IMR-90 (cell line): ENCODE measurements around the gene PHC1. TPM values are rescaled to one million over a fixed set of nuclear protein-coding genes. Genes with fewer than 3 reads are reported as not detected.

ENCODE experiments used
- ATAC-seq: fragments of 200-7000 bp; cut with Tn5 transposase; 2 replicates; pipeline ENCODE4 v1.9.1; 2020; ENCODE audit warnings: low read depth, mild to moderate bottlenecking, moderate library complexity
- BruUV-seq: library from RNA; stranded (reverse); fragments of 400-500 nt; replicated peaks from 2 replicates; lab custom pipeline; 2021; lab: Mats Ljungman, UMichigan
- CTCF ChIA-PET: fragments of 300-600 bp; formaldehyde crosslinking; extraction: SDS; loops from one replicate; lab custom pipeline; 2021; ENCODE audit warnings: antibody characterized with exemption; lab: Yijun Ruan, JAX
- POLR2A ChIA-PET: fragments of 300-600 bp; sonication (Branson Sonifier 250); formaldehyde crosslinking; loops from one replicate; lab custom pipeline; 2022; ENCODE audit warnings: antibody characterized with exemption; ENCODE audit not compliant: unreplicated experiment; lab: Charles Lee
- DNase-seq: peaks from one replicate; pipeline ENCODE4 v3.0.0; 2013
- H2AFZ ChIP-seq: replicated peaks from 2 replicates; pipeline ENCODE3; 2013; ENCODE audit warnings: low read length, mild to moderate bottlenecking; ENCODE audit not compliant: poor library complexity
- H2AK5ac ChIP-seq: 2 replicates; pipeline ENCODE4 v1.6.1; 2013; ENCODE audit warnings: low read depth, low read length, inconsistent platforms
- H2AK9ac ChIP-seq: replicated peaks from 2 replicates; pipeline ENCODE3; 2013; ENCODE audit warnings: mild to moderate bottlenecking, low read depth, low read length, moderate library complexity; ENCODE audit not compliant: poor library complexity
- H2BK120ac ChIP-seq: 2 replicates; pipeline ENCODE4 v1.6.1; 2013; ENCODE audit warnings: low read depth, low read length, inconsistent platforms
- H2BK15ac ChIP-seq: 3 replicates; pipeline ENCODE4 v1.6.1; 2013; ENCODE audit warnings: low read depth, low read length, inconsistent platforms
- H2BK20ac ChIP-seq: 2 replicates; pipeline ENCODE4 v1.6.1; 2013; ENCODE audit warnings: low read depth, mild to moderate bottlenecking, inconsistent platforms, low read length, moderate library complexity
- H2BK5ac ChIP-seq: 2 replicates; pipeline ENCODE4 v1.6.1; 2013; ENCODE audit warnings: mild to moderate bottlenecking, low read depth, low read length, inconsistent platforms; ENCODE audit not compliant: poor library complexity, severe bottlenecking
- H3K14ac ChIP-seq: replicated peaks from 2 replicates; pipeline ENCODE4 v1.6.1; 2013; ENCODE audit warnings: low read depth, low read length, inconsistent platforms
- H3K18ac ChIP-seq: 2 replicates; pipeline ENCODE4 v1.6.1; 2013; ENCODE audit warnings: low read depth, low read length, control low read depth
- H3K23ac ChIP-seq: 2 replicates; pipeline ENCODE4 v1.6.1; 2013; ENCODE audit warnings: low read depth, low read length, inconsistent platforms
- H3K27ac ChIP-seq: 2 replicates; pipeline ENCODE4 v1.5.1; 2013; ENCODE audit warnings: mild to moderate bottlenecking, control low read depth, low read length; ENCODE audit not compliant: insufficient read depth
- H3K27me3 ChIP-seq: 2 replicates; pipeline ENCODE4 v1.6.1; 2013; ENCODE audit warnings: low read length; ENCODE audit not compliant: control insufficient read depth, insufficient read depth
- H3K36me3 ChIP-seq: 2 replicates; pipeline ENCODE4 v1.6.1; 2013; ENCODE audit warnings: low read length, mixed read lengths; ENCODE audit not compliant: control insufficient read depth, insufficient read depth
- H3K4ac ChIP-seq: 2 replicates; pipeline ENCODE4 v1.6.1; 2013; ENCODE audit warnings: low read depth, low read length, inconsistent platforms
- H3K4me1 ChIP-seq: 2 replicates; pipeline ENCODE4 v1.6.1; 2013; ENCODE audit warnings: low read length, mixed read lengths; ENCODE audit not compliant: control insufficient read depth, insufficient read depth
- H3K4me2 ChIP-seq: 2 replicates; pipeline ENCODE4 v1.6.1; 2013; ENCODE audit warnings: low read depth, mild to moderate bottlenecking, control low read depth, low read length, moderate library complexity
- H3K4me3 ChIP-seq: 2 replicates; pipeline ENCODE4 v1.5.1; 2013; ENCODE audit warnings: low read depth, mild to moderate bottlenecking, control low read depth, low read length, moderate library complexity; ENCODE audit not compliant: insufficient read depth
- H3K56ac ChIP-seq: 2 replicates; pipeline ENCODE4 v1.6.1; 2013; ENCODE audit warnings: low read length, inconsistent platforms; ENCODE audit not compliant: insufficient read depth; ENCODE audit errors: extremely low read depth
- H3K79me1 ChIP-seq, 2 experiments: 2 replicates each; pipeline ENCODE4 v1.6.1; 2013; ENCODE audit warnings: low read length in 2 of 2, inconsistent platforms in 1 of 2, low read depth in 1 of 2
- H3K9ac ChIP-seq: 2 replicates; pipeline ENCODE4 v1.6.1; 2013; ENCODE audit warnings: low read depth, low read length, control low read depth
- H3K9me1 ChIP-seq: 2 replicates; pipeline ENCODE4 v1.6.1; 2013; ENCODE audit warnings: low read length, inconsistent platforms; ENCODE audit not compliant: insufficient read depth
- H3K9me3 ChIP-seq: 2 replicates; pipeline ENCODE4 v1.6.1; 2013; ENCODE audit warnings: low read length; ENCODE audit not compliant: control insufficient read depth, insufficient read depth
- H4K20me1 ChIP-seq: 2 replicates; pipeline ENCODE4 v1.6.1; 2013; ENCODE audit warnings: low read length, inconsistent platforms; ENCODE audit not compliant: insufficient read depth
- H4K5ac ChIP-seq: 2 replicates; pipeline ENCODE4 v1.6.1; 2013; ENCODE audit warnings: mild to moderate bottlenecking, low read depth, low read length, control low read depth
- H4K8ac ChIP-seq, 2 experiments: 2 replicates each; pipeline ENCODE4 v1.6.1; 2013; ENCODE audit warnings: low read depth in 2 of 2, low read length in 2 of 2, control low read depth in 1 of 2, inconsistent platforms in 1 of 2
- H4K91ac ChIP-seq: 2 replicates; pipeline ENCODE4 v1.6.1; 2013; ENCODE audit warnings: low read depth, low read length, inconsistent platforms; ENCODE audit not compliant: insufficient read depth
- BHLHE40 ChIP-seq: fragments of 150-350 bp; IDR thresholded peaks from 2 replicates; pipeline ENCODE4 v1.6.1; 2016; ENCODE audit warnings: mild to moderate bottlenecking, low read depth, low read length
- MAFK ChIP-seq: IDR thresholded peaks from 2 replicates; pipeline ENCODE4 v1.6.1; 2012; ENCODE audit warnings: low read depth, low read length, improper control_type of control experiment
- NFE2L2 ChIP-seq: fragments of 150-350 bp; IDR thresholded peaks from 2 replicates; pipeline ENCODE4 v1.6.1; 2016; ENCODE audit warnings: low read depth, mild to moderate bottlenecking, low read length
- dilution Hi-C: fragments of 300-500 bp; cut with HindIII; formaldehyde crosslinking; loops from one replicate; pipeline ENCODE4 v1.14.3; 2018; ENCODE audit warnings: low sequenced_read_pairs; ENCODE audit not compliant: unreplicated experiment
- in situ Hi-C: fragments of 300-500 bp; cut with MboI; formaldehyde crosslinking; loops from 3 replicates; pipeline ENCODE4 v1.14.3; 2019; ENCODE audit warnings: low sequenced_read_pairs, inconsistent platforms, mixed read lengths
- intact Hi-C: fragments of 100-400 bp; cut with micrococcal nuclease; formaldehyde crosslinking; loops from 2 replicates; pipeline ENCODE4 v1.10.0; 2022
- polyA plus RNA-seq, 3 experiments: library from polyadenylated mRNA; depleted of rRNA; stranded (reverse); fragments of >200 nt; gene quantifications; 2 replicates each; pipeline ENCODE4 v1.2.3, GENCODE V29; 2012; ENCODE audit warnings: low replicate concordance in 1 of 3
- total RNA-seq: library from RNA; depleted of rRNA; stranded (reverse); fragments of >200 nt; gene quantifications from 2 replicates; pipeline ENCODE4 v1.2.3, GENCODE V29; 2012

PHC1 gene
- total and polyA plus RNA-seq, 2 of the 4 experiments (the other 2 are of a cell fraction), result 9.1 to 23.1 TPM

GRCh38 chr12:8968761-8969160, 54.5 kb downstream of the PHC1 start:
- no peak overlapping the region for H2AFZ ChIP-seq
- H2BK120ac ChIP-seq, result no peak overlapping the region
- ChIA-PET POLR2A (no interaction called here), CTCF (no interaction called here)
- no peak overlapping the region for H3K9ac ChIP-seq
- no peak overlapping the region for H4K5ac ChIP-seq
- DNase-seq (no peak), ATAC-seq (no peak)
- no peaks in the 10 kb centered on the region for H3K27me3 ChIP-seq
- H3K4me3 ChIP-seq, result no peak overlapping the region
- no peaks in the 10 kb centered on the region for H3K79me1 ChIP-seq
- no peak overlapping the region for H3K23ac ChIP-seq
- H2BK5ac ChIP-seq, result no peak overlapping the region
- H3K18ac ChIP-seq, result no peak overlapping the region
- no peak overlapping the region for H3K4ac ChIP-seq
- no peak overlapping the region for H2BK20ac ChIP-seq
- no peak overlapping the region for H3K27ac ChIP-seq
- no TSS peak for BruUV-seq
- in situ Hi-C loops (no loop called here), dilution Hi-C loops (no loop called here), intact Hi-C loops (no loop called here)
- H3K9me1 ChIP-seq, result no peaks in the 10 kb centered on the region
- H2BK15ac ChIP-seq, result no peak overlapping the region
- H3K56ac ChIP-seq, result no peak overlapping the region
- peaks cover 8% of the 10 kb centered on the region for H3K9me3 ChIP-seq
- TF ChIP-seq MAFK (no peak), BHLHE40 (no peak), NFE2L2 (no peak)
- no peak overlapping the region for H4K8ac ChIP-seq
- no peaks in the 10 kb centered on the region for H3K4me1 ChIP-seq
- no peak overlapping the region for H3K4me2 ChIP-seq
- H4K20me1 ChIP-seq, result no peaks in the 10 kb centered on the region
- no peak overlapping the region for H3K14ac ChIP-seq
- no peak overlapping the region for H2AK5ac ChIP-seq
- no peaks in the 10 kb centered on the region for H3K36me3 ChIP-seq
- no peak overlapping the region for H2AK9ac ChIP-seq
- no peak overlapping the region for H4K91ac ChIP-seq
